Glutamatergic neuron (in vitro differentiated cells): ENCODE data around the gene C1QL2. TPM values are rescaled to one million over a fixed set of nuclear protein-coding genes. Genes with fewer than 3 reads are reported as not detected.

ENCODE experiments used
- DNase-seq: peaks from one replicate; pipeline ENCODE4 v3.0.0; 2022
- H3K27ac Mint-ChIP-seq: one replicate; pipeline ENCODE4 v1.8.0; 2020; ENCODE audit warnings: mild to moderate bottlenecking, mixed read lengths, inconsistent platforms; ENCODE audit not compliant: unreplicated experiment
- H3K27me3 Mint-ChIP-seq: one replicate; pipeline ENCODE4 v1.8.0; 2020; ENCODE audit warnings: mild to moderate bottlenecking, moderate library complexity, mixed read lengths, inconsistent platforms; ENCODE audit not compliant: unreplicated experiment
- H3K36me3 Mint-ChIP-seq: one replicate; pipeline ENCODE4 v1.8.0; 2020; ENCODE audit warnings: mild to moderate bottlenecking, mixed read lengths, inconsistent platforms; ENCODE audit not compliant: unreplicated experiment
- H3K4me1 Mint-ChIP-seq: one replicate; pipeline ENCODE4 v1.8.0; 2020; ENCODE audit warnings: mild to moderate bottlenecking, low read depth, mixed read lengths, inconsistent platforms; ENCODE audit not compliant: unreplicated experiment
- H3K4me3 Mint-ChIP-seq: one replicate; pipeline ENCODE4 v1.8.0; 2020; ENCODE audit warnings: mild to moderate bottlenecking, mixed read lengths, inconsistent platforms; ENCODE audit not compliant: unreplicated experiment
- H3K9me3 Mint-ChIP-seq: one replicate; pipeline ENCODE4 v1.8.0; 2020; ENCODE audit warnings: mild to moderate bottlenecking, moderate library complexity, mixed read lengths, inconsistent platforms; ENCODE audit not compliant: unreplicated experiment
- CTCF ChIP-seq: fragments of 200-600 bp; sonication (generic); IDR thresholded peaks from one replicate; pipeline ENCODE4 v1.5.0; 2021; ENCODE audit not compliant: partially characterized antibody, unreplicated experiment
- total RNA-seq: library from RNA; stranded (reverse); fragmentation: NEBNext Ultra II Directional; extraction: Animal tissue kit (Norgen Biotek cat#: 25700); gene quantifications from one replicate; pipeline ENCODE4 v1.2.1, GENCODE V29; 2021; ENCODE audit not compliant: unreplicated experiment

The C1QL2 gene
- total RNA-seq, 1 donor from 2014 or later, result not detected

DNA sequence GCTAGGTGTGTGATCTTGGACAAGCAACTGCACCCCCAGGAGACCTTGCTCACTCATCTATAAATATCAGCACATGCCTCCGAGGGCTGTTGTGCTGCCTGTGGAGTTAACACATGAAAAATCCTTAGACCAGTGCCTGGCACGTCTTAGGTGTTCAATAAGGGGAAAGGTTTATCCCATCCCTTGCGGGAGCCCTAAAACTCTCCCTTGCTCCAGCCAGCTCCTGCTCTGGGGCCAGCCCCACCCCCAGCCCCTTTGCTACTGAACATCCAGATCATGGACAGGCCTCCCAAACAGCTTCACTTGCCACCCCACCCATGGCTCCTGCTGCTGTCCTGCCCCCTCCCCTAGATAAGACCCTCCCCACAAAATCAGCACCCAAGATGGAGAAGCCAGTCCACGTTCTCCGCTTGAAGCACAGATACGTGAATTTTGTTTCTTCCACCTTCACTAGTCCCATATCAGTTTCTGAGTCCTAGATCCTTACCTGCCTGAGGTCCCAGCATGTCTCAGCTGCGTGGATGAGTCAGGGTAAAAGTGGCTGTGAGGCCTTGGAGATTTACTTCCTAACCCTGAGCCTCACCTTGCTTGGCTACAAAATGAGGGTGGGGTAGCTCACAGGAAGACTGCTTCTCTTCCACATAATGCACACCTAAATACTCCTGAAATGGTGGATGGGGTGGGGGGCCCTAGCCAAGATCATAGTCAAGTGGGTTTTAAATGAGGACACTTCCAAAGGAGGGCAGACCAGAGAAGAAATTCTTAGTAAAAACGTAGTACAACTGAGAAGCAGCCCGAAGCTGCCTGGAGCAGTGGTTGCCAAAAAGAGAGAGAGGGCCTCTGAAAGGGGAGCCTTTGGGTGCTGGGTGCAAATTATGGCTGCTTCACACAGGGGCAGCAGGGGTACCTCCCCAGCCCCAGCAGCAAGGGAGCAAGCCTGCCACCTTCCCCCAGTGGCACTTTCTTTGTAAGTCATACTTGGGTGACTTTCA, 40.4 kb downstream of the C1QL2 start:
- Mint-ChIP-seq H3K36me3 (peaks cover 8% of the 10 kb centered on the region), H3K27me3 (peaks cover 2% of the 10 kb centered on the region), H3K27ac (no peak overlapping the region), H3K4me3 (no peak overlapping the region), H3K4me1 (no peaks in the 10 kb centered on the region), H3K9me3 (peaks cover 2% of the 10 kb centered on the region)
- no peak for TF ChIP-seq CTCF
- DNase-seq, result no peak

GRCh38 chr2:119117408-119117807, 41.1 kb downstream of the C1QL2 start:
- Mint-ChIP-seq H3K9me3 (peaks cover 2% of the 10 kb centered on the region), H3K36me3 (peaks cover 8% of the 10 kb centered on the region), H3K4me1 (no peaks in the 10 kb centered on the region), H3K27me3 (peaks cover 2% of the 10 kb centered on the region), H3K4me3 (no peak overlapping the region), H3K27ac (no peak overlapping the region)
- TF ChIP-seq CTCF, result no peak
- DNase-seq, result no peak

GRCh38 chr2:119116411-119117295, 41.9 kb downstream of the C1QL2 start:
- no peak for DNase-seq
- Mint-ChIP-seq H3K4me3 (no peak overlapping the region), H3K27ac (no peak overlapping the region), H3K36me3 (peaks cover 11% of the 10 kb centered on the region), H3K27me3 (peaks cover 2% of the 10 kb centered on the region), H3K9me3 (peaks cover 6% of the 10 kb centered on the region), H3K4me1 (no peaks in the 10 kb centered on the region)
- TF ChIP-seq CTCF, result no peak

- Mint-ChIP-seq H3K27ac (no peak overlapping the region), H3K9me3 (peaks cover 8% of the 10 kb centered on the region), H3K27me3 (no peaks in the 10 kb centered on the region), H3K4me1 (no peaks in the 10 kb centered on the region), H3K4me3 (no peak overlapping the region), H3K36me3 (peaks cover 14% of the 10 kb centered on the region)
- DNase-seq, result no peak
- TF ChIP-seq CTCF, result no peak
These were observed 44.3 kb downstream of the C1QL2 start for GRCh38 chr2:119114266-119114665.
